ENCODE results near the gene ZNF622. TPM values are rescaled to one million over a fixed set of nuclear protein-coding genes. Genes with fewer than 3 reads are reported as not detected.

The ZNF622 gene
- total and polyA plus RNA-seq, 12 donors = 29.6 to 103 (median 54.9) TPM

- no peak for DNase-seq
- Histone ChIP-seq H3K36me3 (no peaks in the 10 kb centered on the region), H3K27ac (peak overlapping the region in 5 of 10 donors; percentile 7 to 39 (median 23)), H3K9me3 (no peaks in the 10 kb centered on the region), H3K4me3 (no peak overlapping the region), H3K4me1 (peaks cover 0 to 63% (median 10%) of the 10 kb centered on the region in 9 donors), H3K27me3 (no peaks in the 10 kb centered on the region)
- WGBS, 2 donors = 52 to 57% methylated on average over 3 of the region's 3 CpGs
- intact Hi-C loops (cut with DNase I) = no loop called here
- ATAC-seq = no peak
- no peak for TF ChIP-seq CTCF (IDR thresholded peaks at IDR 0.05)
Measured at GRCh38 chr5:16502866-16503265, 37.3 kb upstream of the ZNF622 start.

GRCh38 chr5:16500024-16500423, 34.4 kb upstream of the ZNF622 start:
- H3K27ac ChIP-seq = peak overlapping the region in 2 of 10 donors; percentile 22 to 34
- ATAC-seq (no peak), DNase-seq (no peak)
- peaks cover 0 to 79% (median 10%) of the 10 kb centered on the region in 9 donors for H3K4me1 ChIP-seq
- H3K36me3 ChIP-seq = no peaks in the 10 kb centered on the region
- H3K4me3 ChIP-seq = no peak overlapping the region
- no peaks in the 10 kb centered on the region for H3K27me3 ChIP-seq
- 77 to 78% methylated on average over 5 of the region's 5 CpGs for WGBS, 2 donors
- no peak for TF ChIP-seq CTCF (IDR thresholded peaks at IDR 0.05)
- intact Hi-C loops (cut with DNase I) = no loop called here
- peaks cover 0 to 16% (median 2%) of the 10 kb centered on the region in 11 donors for H3K9me3 ChIP-seq

GRCh38 chr5:16497546-16497945, 31.9 kb upstream of the ZNF622 start:
- H3K4me1 ChIP-seq = peaks cover 0 to 81% (median 26%) of the 10 kb centered on the region in 9 donors
- WGBS, 2 donors = 36 to 53% methylated on average over 2 of the region's 2 CpGs
- ATAC-seq (no peak), DNase-seq (no peak)
- no peaks in the 10 kb centered on the region for H3K27me3 ChIP-seq
- no peak overlapping the region for H3K4me3 ChIP-seq
- no peaks in the 10 kb centered on the region for H3K36me3 ChIP-seq
- intact Hi-C loops (cut with DNase I) = loop anchor here in 2 of 10 donors (5.0 to 10.0 kb wide), 2 partner anchors 50 to 707 kb away; no protein-coding TSS in a partner anchor
- H3K27ac ChIP-seq = peak overlapping the region in 8 of 10 donors; percentile 26 to 68 (median 56)
- peaks cover 0 to 23% (median 3%) of the 10 kb centered on the region in 11 donors for H3K9me3 ChIP-seq
- no peak for TF ChIP-seq CTCF (IDR thresholded peaks at IDR 0.05)

GRCh38 chr5:16493261-16493660, 27.7 kb upstream of the ZNF622 start:
- peak overlapping the region in 1 of 10 donors; percentile 2 for H3K4me3 ChIP-seq
- DNase-seq (no peak), ATAC-seq (no peak)
- peak overlapping the region; percentile 6 to 89 (median 71) for H3K27ac ChIP-seq
- no peak for TF ChIP-seq CTCF (IDR thresholded peaks at IDR 0.05)
- H3K36me3 ChIP-seq = no peaks in the 10 kb centered on the region
- H3K4me1 ChIP-seq = peaks cover 0 to 83% (median 24%) of the 10 kb centered on the region in 9 donors
- peaks cover 0 to 23% (median 3%) of the 10 kb centered on the region in 11 donors for H3K9me3 ChIP-seq
- 39 to 63% methylated on average over 1 of the region's 1 CpG for WGBS, 2 donors
- no peaks in the 10 kb centered on the region for H3K27me3 ChIP-seq
- intact Hi-C loops (cut with DNase I) = loop anchor here in 5 of 10 donors (2.0 to 10.0 kb wide), 4 partner anchors 42 to 712 kb away; no protein-coding TSS in a partner anchor
